Smooth muscle cell (in vitro differentiated cells): ENCODE data around the gene ZNF236. TPM values are rescaled to one million over a fixed set of nuclear protein-coding genes. Genes with fewer than 3 reads are reported as not detected.

Experiments used
- DNase-seq: peaks from one replicate; lab custom pipeline; 2025; ENCODE audit not compliant: unreplicated experiment; lab: John Stamatoyannopoulos, UW
- H2AFZ ChIP-seq: fragments of 200-600 bp; sonication (generic); 2 replicates; pipeline ENCODE4 v1.6.0; 2016; ENCODE audit warnings: antibody characterized with exemption, low read depth, mild to moderate bottlenecking
- H3F3A ChIP-seq: fragments of 200-600 bp; sonication (generic); 2 replicates; pipeline ENCODE4 v1.6.0; 2017; ENCODE audit warnings: antibody characterized with exemption, low read depth
- H3K27ac ChIP-seq: fragments of 200-600 bp; sonication (generic); 2 replicates; pipeline ENCODE4 v1.5.1; 2016; ENCODE audit warnings: low read depth, mild to moderate bottlenecking
- H3K27me3 ChIP-seq: fragments of 200-600 bp; sonication (generic); 2 replicates; pipeline ENCODE4 v1.6.1; 2016; ENCODE audit warnings: low read depth, mild to moderate bottlenecking
- H3K36me3 ChIP-seq: fragments of 200-600 bp; sonication (generic); 2 replicates; pipeline ENCODE4 v1.5.1; 2016; ENCODE audit warnings: low read depth
- H3K4me1 ChIP-seq: fragments of 200-600 bp; sonication (generic); 2 replicates; pipeline ENCODE4 v1.5.1; 2016; ENCODE audit warnings: low read depth
- H3K4me2 ChIP-seq: fragments of 200-600 bp; sonication (generic); 2 replicates; pipeline ENCODE4 v1.6.0; 2016; ENCODE audit warnings: mild to moderate bottlenecking
- H3K4me3 ChIP-seq: fragments of 200-600 bp; sonication (generic); 2 replicates; pipeline ENCODE4 v1.5.1; 2016; ENCODE audit warnings: mild to moderate bottlenecking
- H3K79me2 ChIP-seq: fragments of 200-600 bp; sonication (generic); 2 replicates; pipeline ENCODE4 v1.6.0; 2016; ENCODE audit warnings: low read depth, mild to moderate bottlenecking
- H3K9ac ChIP-seq: fragments of 200-600 bp; sonication (generic); 2 replicates; pipeline ENCODE4 v1.6.0; 2016; ENCODE audit warnings: low read depth
- H3K9me3 ChIP-seq: fragments of 200-600 bp; sonication (generic); replicated peaks from 2 replicates; pipeline ENCODE4 v1.5.1; 2016; ENCODE audit warnings: low read depth
- H4K20me1 ChIP-seq: fragments of 200-600 bp; sonication (generic); 2 replicates; pipeline ENCODE4 v1.6.0; 2016; ENCODE audit warnings: low read depth
- WGBS: methylation state at CpG from one replicate; pipeline ENCODE4 v1.1.7; 2016; ENCODE audit warnings: low lambda C conversion rate; 5-methylcytosine and 5-hydroxymethylcytosine counted together
- polyA plus RNA-seq: library from polyadenylated mRNA; unstranded; fragments of >200 nt; fragmentation: Nextera tagmentation; extraction: Ambion mirVana; gene quantifications from 2 replicates; pipeline ENCODE4 v1.2.1, GENCODE V29; 2016
- total RNA-seq: library from RNA; depleted of rRNA; stranded (reverse); fragments of >200 nt; gene quantifications from 2 replicates; pipeline ENCODE4 v1.2.3, GENCODE V29; 2014
- TF ChIP-seq, protein P1 (sequence below): fragments of 200-600 bp; sonication (generic); IDR thresholded peaks from 2 replicates; pipeline ENCODE4 v1.5.1; 2017; ENCODE audit warnings: borderline replicate concordance, mild to moderate bottlenecking, antibody characterized with exemption; ENCODE audit not compliant: insufficient read depth, poor library complexity, severe bottlenecking

Gene ZNF236
- total and polyA plus RNA-seq, 2 experiments from 2014 or later, result 4.1 to 6.2 TPM

- H3F3A ChIP-seq, result no peaks in the 10 kb centered on the region
- H3K9ac ChIP-seq, result no peak overlapping the region
- no peaks in the 10 kb centered on the region for H3K4me1 ChIP-seq
- DNase-seq, result no peak
- no peak overlapping the region for H3K27ac ChIP-seq
- no peaks in the 10 kb centered on the region for H3K36me3 ChIP-seq
- TF ChIP-seq, protein P1, sequence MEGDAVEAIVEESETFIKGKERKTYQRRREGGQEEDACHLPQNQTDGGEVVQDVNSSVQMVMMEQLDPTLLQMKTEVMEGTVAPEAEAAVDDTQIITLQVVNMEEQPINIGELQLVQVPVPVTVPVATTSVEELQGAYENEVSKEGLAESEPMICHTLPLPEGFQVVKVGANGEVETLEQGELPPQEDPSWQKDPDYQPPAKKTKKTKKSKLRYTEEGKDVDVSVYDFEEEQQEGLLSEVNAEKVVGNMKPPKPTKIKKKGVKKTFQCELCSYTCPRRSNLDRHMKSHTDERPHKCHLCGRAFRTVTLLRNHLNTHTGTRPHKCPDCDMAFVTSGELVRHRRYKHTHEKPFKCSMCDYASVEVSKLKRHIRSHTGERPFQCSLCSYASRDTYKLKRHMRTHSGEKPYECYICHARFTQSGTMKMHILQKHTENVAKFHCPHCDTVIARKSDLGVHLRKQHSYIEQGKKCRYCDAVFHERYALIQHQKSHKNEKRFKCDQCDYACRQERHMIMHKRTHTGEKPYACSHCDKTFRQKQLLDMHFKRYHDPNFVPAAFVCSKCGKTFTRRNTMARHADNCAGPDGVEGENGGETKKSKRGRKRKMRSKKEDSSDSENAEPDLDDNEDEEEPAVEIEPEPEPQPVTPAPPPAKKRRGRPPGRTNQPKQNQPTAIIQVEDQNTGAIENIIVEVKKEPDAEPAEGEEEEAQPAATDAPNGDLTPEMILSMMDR, result no peak
- peaks cover 27% of the 10 kb centered on the region for H4K20me1 ChIP-seq
- no peak overlapping the region for H2AFZ ChIP-seq
- 92% methylated on average over 4 of the region's 4 CpGs for WGBS
- no peaks in the 10 kb centered on the region for H3K27me3 ChIP-seq
- no peaks in the 10 kb centered on the region for H3K79me2 ChIP-seq
- H3K4me3 ChIP-seq, result no peak overlapping the region
- no peak overlapping the region for H3K4me2 ChIP-seq
- no peaks in the 10 kb centered on the region for H3K9me3 ChIP-seq
Observed at GRCh38 chr18:76857476-76857875, 35.1 kb downstream of the ZNF236 start.

- no peak overlapping the region for H3K4me3 ChIP-seq
- 95% methylated on average over 14 of the region's 14 CpGs for WGBS
- no peaks in the 10 kb centered on the region for H3K27me3 ChIP-seq
- TF ChIP-seq, protein P1, result no peak
- H2AFZ ChIP-seq, result no peak overlapping the region
- H3K27ac ChIP-seq, result no peak overlapping the region
- H3K9ac ChIP-seq, result no peak overlapping the region
- no peaks in the 10 kb centered on the region for H3K36me3 ChIP-seq
- no peaks in the 10 kb centered on the region for H3F3A ChIP-seq
- H3K4me1 ChIP-seq, result no peaks in the 10 kb centered on the region
- H3K4me2 ChIP-seq, result no peak overlapping the region
- no peak for DNase-seq
- H3K79me2 ChIP-seq, result no peaks in the 10 kb centered on the region
- H3K9me3 ChIP-seq, result no peaks in the 10 kb centered on the region
- H4K20me1 ChIP-seq, result peaks cover 29% of the 10 kb centered on the region
Observed at GRCh38 chr18:76859474-76860339, 37.4 kb downstream of the ZNF236 start.

GRCh38 chr18:76860411-76860810 lies 38.1 kb downstream of the ZNF236 start:
- Histone ChIP-seq H3K9me3 (no peaks in the 10 kb centered on the region), H3K79me2 (no peaks in the 10 kb centered on the region), H3K27me3 (no peaks in the 10 kb centered on the region), H3K27ac (no peak overlapping the region), H3K4me1 (no peaks in the 10 kb centered on the region), H3K36me3 (no peaks in the 10 kb centered on the region), H2AFZ (no peak overlapping the region), H3F3A (no peaks in the 10 kb centered on the region), H3K4me2 (no peak overlapping the region), H4K20me1 (peaks cover 22% of the 10 kb centered on the region), H3K4me3 (no peak overlapping the region), H3K9ac (no peak overlapping the region)
- WGBS, result 92% methylated on average over 6 of the region's 6 CpGs
- TF ChIP-seq, protein P1, result no peak
- DNase-seq, result no peak

GRCh38 chr18:76866666-76867065 lies 44.3 kb downstream of the ZNF236 start:
- Histone ChIP-seq H3K9ac (no peak overlapping the region), H3K27me3 (no peaks in the 10 kb centered on the region), H3F3A (no peaks in the 10 kb centered on the region), H3K4me1 (no peaks in the 10 kb centered on the region), H2AFZ (no peak overlapping the region), H4K20me1 (peaks cover 10% of the 10 kb centered on the region), H3K4me3 (no peak overlapping the region), H3K36me3 (peaks cover 4% of the 10 kb centered on the region), H3K79me2 (no peaks in the 10 kb centered on the region), H3K27ac (no peak overlapping the region), H3K4me2 (no peak overlapping the region), H3K9me3 (no peaks in the 10 kb centered on the region)
- no peak for DNase-seq
- 97% methylated on average over 9 of the region's 9 CpGs for WGBS
- TF ChIP-seq, protein P1, result no peak
